ENCODE results near the gene CIPC.

The CIPC gene

DNA sequence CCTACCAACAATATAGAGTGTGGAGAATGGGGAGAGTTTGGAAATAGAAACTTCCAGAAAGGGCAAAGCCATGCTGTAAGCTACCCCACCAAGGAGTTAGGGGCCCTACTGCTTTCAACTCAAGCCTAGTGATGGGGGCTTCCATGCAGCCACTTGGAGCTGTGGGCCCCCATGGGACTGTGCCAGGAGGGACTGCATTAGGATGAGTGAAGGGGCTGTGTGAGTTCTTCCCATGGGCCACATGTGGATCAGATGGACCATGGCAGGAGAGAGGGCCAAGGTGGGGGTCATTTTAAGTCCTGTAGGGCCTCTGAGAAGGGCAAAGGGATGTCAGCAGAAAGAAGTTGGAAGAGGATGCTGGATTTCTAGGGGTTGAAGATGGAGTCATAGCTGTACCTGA is 23.1 kb upstream of the CIPC start:
- Histone ChIP-seq H3K9ac (ENCODE audit: low read length) (no peak overlapping the region), H2BK12ac (ENCODE audit: low read length in 2 of 2) (no peak overlapping the region), H3K4me1 (ENCODE audit: control insufficient read depth, insufficient read depth, low read depth, low read length) (peaks cover 9% of the 10 kb centered on the region), H3K4ac (ENCODE audit: low read depth in 1 of 2, low read length in 2 of 2) (no peak overlapping the region), H3K18ac (ENCODE audit: low read depth in 1 of 2, low read length in 2 of 2) (no peak overlapping the region), H2BK15ac (ENCODE audit: low read depth, poor library complexity, severe bottlenecking) (no peak overlapping the region), H3K9me3 (ENCODE audit: control insufficient read depth, low read length) (peaks cover 2% of the 10 kb centered on the region), H3K27ac (ENCODE audit: low read length, poor library complexity, severe bottlenecking) (no peak overlapping the region), H3K4me3 (ENCODE audit: insufficient read depth in 1 of 2, low read depth in 1 of 2, low read length in 2 of 2) (no peak overlapping the region), H3K79me1 (replicated peaks; ENCODE audit: low read length, poor library complexity, severe bottlenecking) (no peaks in the 10 kb centered on the region), H2BK120ac (ENCODE audit: low read depth, low read length) (no peak overlapping the region), H2BK5ac (ENCODE audit: low read depth, low read length, poor library complexity, severe bottlenecking) (no peak overlapping the region), H3K14ac (ENCODE audit: low read length in 2 of 2) (no peak overlapping the region), H3K23ac (ENCODE audit: low read length in 2 of 2) (no peak overlapping the region), H2AFZ (ENCODE audit: low read depth, low read length) (no peak overlapping the region), H3K4me2 (ENCODE audit: low read length, poor library complexity, severe bottlenecking) (no peak overlapping the region), H3K36me3 (ENCODE audit: control insufficient read depth in 1 of 2, insufficient read depth in 2 of 2, low read depth in 1 of 2, low read length in 2 of 2) (no peaks in the 10 kb centered on the region), H4K8ac (ENCODE audit: low read length) (no peak overlapping the region), H3K27me3 (ENCODE audit: control insufficient read depth in 1 of 2, insufficient read depth in 1 of 2, low read length in 2 of 2) (no peaks in the 10 kb centered on the region), H2AK5ac (ENCODE audit: low read length, severe bottlenecking) (no peak overlapping the region), H4K91ac (ENCODE audit: low read length) (no peak overlapping the region)
- DNase-seq = no peak

DNA sequence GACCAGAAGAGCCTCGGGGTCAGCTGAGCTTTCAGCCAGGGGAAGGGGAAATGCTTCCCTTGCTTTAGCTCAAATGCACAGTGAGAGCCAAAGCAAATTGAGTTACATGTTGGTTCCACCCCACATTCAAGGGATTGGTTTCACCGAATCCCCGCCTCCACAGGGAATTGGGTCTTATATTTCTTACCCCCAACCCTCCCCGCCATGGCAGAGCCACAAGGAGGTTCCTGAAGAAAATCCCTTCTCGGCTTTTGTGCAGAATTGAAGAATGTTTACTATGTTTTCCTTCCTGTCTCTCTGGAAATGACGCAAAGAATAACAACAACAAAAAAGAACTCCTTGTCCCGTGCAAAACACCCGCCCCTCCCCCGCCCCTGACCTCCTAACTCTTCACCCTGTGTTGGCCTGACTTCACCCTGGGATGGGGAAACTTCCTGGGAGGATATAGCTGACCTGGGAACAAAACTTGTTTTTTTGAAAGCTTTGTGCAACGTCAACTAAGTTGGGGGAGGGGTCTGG is 21.9 kb upstream of the CIPC start:
- Histone ChIP-seq H3K36me3 (ENCODE audit: control insufficient read depth in 1 of 2, insufficient read depth in 2 of 2, low read depth in 1 of 2, low read length in 2 of 2) (no peaks in the 10 kb centered on the region), H3K4ac (ENCODE audit: low read depth in 1 of 2, low read length in 2 of 2) (no peak overlapping the region), H3K27ac (ENCODE audit: low read length, poor library complexity, severe bottlenecking) (no peak overlapping the region), H3K23ac (ENCODE audit: low read length in 2 of 2) (no peak overlapping the region), H2AK5ac (ENCODE audit: low read length, severe bottlenecking) (no peak overlapping the region), H2BK12ac (ENCODE audit: low read length in 2 of 2) (no peak overlapping the region), H4K91ac (ENCODE audit: low read length) (no peak overlapping the region), H3K4me1 (ENCODE audit: control insufficient read depth, insufficient read depth, low read depth, low read length) (peaks cover 7% of the 10 kb centered on the region), H3K27me3 (ENCODE audit: control insufficient read depth in 1 of 2, insufficient read depth in 1 of 2, low read length in 2 of 2) (no peaks in the 10 kb centered on the region), H2BK15ac (ENCODE audit: low read depth, poor library complexity, severe bottlenecking) (no peak overlapping the region), H3K79me1 (replicated peaks; ENCODE audit: low read length, poor library complexity, severe bottlenecking) (no peaks in the 10 kb centered on the region), H4K8ac (ENCODE audit: low read length) (peak overlapping the region; percentile 47), H2BK5ac (ENCODE audit: low read depth, low read length, poor library complexity, severe bottlenecking) (no peak overlapping the region), H3K14ac (ENCODE audit: low read length in 2 of 2) (no peak overlapping the region), H3K9ac (ENCODE audit: low read length) (no peak overlapping the region), H2BK120ac (ENCODE audit: low read depth, low read length) (no peak overlapping the region), H2AFZ (ENCODE audit: low read depth, low read length) (no peak overlapping the region), H3K9me3 (ENCODE audit: control insufficient read depth, low read length) (peaks cover 7% of the 10 kb centered on the region), H3K4me3 (ENCODE audit: insufficient read depth in 1 of 2, low read depth in 1 of 2, low read length in 2 of 2) (no peak overlapping the region), H3K18ac (ENCODE audit: low read depth in 1 of 2, low read length in 2 of 2) (peak overlapping the region in 1 of 2 experiments; percentile 65), H3K4me2 (ENCODE audit: low read length, poor library complexity, severe bottlenecking) (peak overlapping the region; percentile 45)
- peak; percentile 89 for DNase-seq
- WGBS = 17% methylated on average over 4 of the region's 10 CpGs

DNA sequence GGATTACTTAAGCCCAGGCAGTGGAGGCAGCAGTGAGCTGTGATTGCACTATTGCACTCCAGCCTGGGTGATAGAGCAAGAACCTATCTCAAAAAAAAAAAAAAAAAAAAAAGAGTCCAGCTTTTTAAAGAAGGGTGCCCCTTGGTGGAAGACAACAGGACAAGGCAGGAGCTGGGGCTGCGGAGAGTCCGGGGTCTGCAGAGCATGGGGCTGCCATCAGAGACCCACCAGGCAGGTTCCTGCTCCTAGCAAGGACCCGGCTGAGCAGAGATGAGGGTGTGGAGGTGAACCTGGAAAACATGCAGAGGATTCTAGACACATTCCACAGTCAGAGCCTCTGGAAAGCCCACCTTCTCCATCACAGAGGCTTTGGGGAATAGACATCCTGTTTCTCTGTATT is 21.0 kb upstream of the CIPC start:
- WGBS = 94% methylated on average over 3 of the region's 3 CpGs
- H3K4me2 ChIP-seq (ENCODE audit: low read length, poor library complexity, severe bottlenecking) = no peak overlapping the region
- H3K23ac ChIP-seq (ENCODE audit: low read length in 2 of 2) = no peak overlapping the region
- H2BK120ac ChIP-seq (ENCODE audit: low read depth, low read length) = no peak overlapping the region
- H3K9ac ChIP-seq (ENCODE audit: low read length) = no peak overlapping the region
- peak overlapping the region; percentile 64 to 83 for H2BK12ac ChIP-seq (ENCODE audit: low read length in 2 of 2)
- H2BK15ac ChIP-seq (ENCODE audit: low read depth, poor library complexity, severe bottlenecking) = peak overlapping the region; percentile 62
- H3K79me1 ChIP-seq (replicated peaks; ENCODE audit: low read length, poor library complexity, severe bottlenecking) = no peaks in the 10 kb centered on the region
- no peak overlapping the region for H2AK5ac ChIP-seq (ENCODE audit: low read length, severe bottlenecking)
- H3K14ac ChIP-seq (ENCODE audit: low read length in 2 of 2) = no peak overlapping the region
- H3K18ac ChIP-seq (ENCODE audit: low read depth in 1 of 2, low read length in 2 of 2) = no peak overlapping the region
- no peak for DNase-seq
- peak overlapping the region; percentile 53 for H4K8ac ChIP-seq (ENCODE audit: low read length)
- no peak overlapping the region for H4K91ac ChIP-seq (ENCODE audit: low read length)
- no peak overlapping the region for H3K4me3 ChIP-seq (ENCODE audit: insufficient read depth in 1 of 2, low read depth in 1 of 2, low read length in 2 of 2)
- no peak overlapping the region for H3K27ac ChIP-seq (ENCODE audit: low read length, poor library complexity, severe bottlenecking)
- H3K4ac ChIP-seq (ENCODE audit: low read depth in 1 of 2, low read length in 2 of 2) = no peak overlapping the region
- no peak overlapping the region for H2AFZ ChIP-seq (ENCODE audit: low read depth, low read length)
- peaks cover 7% of the 10 kb centered on the region for H3K9me3 ChIP-seq (ENCODE audit: control insufficient read depth, low read length)
- H3K4me1 ChIP-seq (ENCODE audit: control insufficient read depth, insufficient read depth, low read depth, low read length) = peaks cover 5% of the 10 kb centered on the region
- H3K27me3 ChIP-seq (ENCODE audit: control insufficient read depth in 1 of 2, insufficient read depth in 1 of 2, low read length in 2 of 2) = peaks cover 0 to 2% of the 10 kb centered on the region in 2 experiments
- H2BK5ac ChIP-seq (ENCODE audit: low read depth, low read length, poor library complexity, severe bottlenecking) = no peak overlapping the region
- H3K36me3 ChIP-seq (ENCODE audit: control insufficient read depth in 1 of 2, insufficient read depth in 2 of 2, low read depth in 1 of 2, low read length in 2 of 2) = no peaks in the 10 kb centered on the region

DNA sequence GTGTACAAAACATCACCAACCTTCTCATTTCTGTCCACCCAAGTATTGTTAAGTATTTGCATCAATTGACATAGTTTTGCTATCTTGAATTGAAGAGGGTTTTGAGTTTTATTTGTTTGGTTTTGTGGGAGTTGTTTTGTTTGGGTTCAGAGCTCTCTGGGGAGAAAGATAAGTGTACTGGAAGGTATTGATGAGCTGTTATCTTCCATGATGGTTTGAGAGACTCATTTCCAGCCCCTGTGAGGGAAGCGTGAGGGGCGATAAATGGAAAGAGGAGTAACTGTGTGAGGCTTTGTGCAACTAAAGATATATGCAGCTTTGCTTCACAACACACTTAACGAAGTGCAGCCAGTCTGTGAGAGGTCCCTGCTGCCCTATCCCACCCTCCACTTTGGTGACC is 15.7 kb upstream of the CIPC start:
- no peak overlapping the region for H3K4me2 ChIP-seq (ENCODE audit: low read length, poor library complexity, severe bottlenecking)

More for the DNA sequence above, 15.7 kb upstream of the CIPC start:
- Histone ChIP-seq H3K18ac (ENCODE audit: low read depth in 1 of 2, low read length in 2 of 2) (no peak overlapping the region), H4K8ac (ENCODE audit: low read length) (no peak overlapping the region), H2BK15ac (ENCODE audit: low read depth, poor library complexity, severe bottlenecking) (no peak overlapping the region), H3K79me1 (replicated peaks; ENCODE audit: low read length, poor library complexity, severe bottlenecking) (no peaks in the 10 kb centered on the region), H3K27ac (ENCODE audit: low read length, poor library complexity, severe bottlenecking) (no peak overlapping the region), H3K4me1 (ENCODE audit: control insufficient read depth, insufficient read depth, low read depth, low read length) (no peaks in the 10 kb centered on the region), H3K14ac (ENCODE audit: low read length in 2 of 2) (no peak overlapping the region), H3K9me3 (ENCODE audit: control insufficient read depth, low read length) (peaks cover 7% of the 10 kb centered on the region), H2AFZ (ENCODE audit: low read depth, low read length) (no peak overlapping the region), H2BK5ac (ENCODE audit: low read depth, low read length, poor library complexity, severe bottlenecking) (no peak overlapping the region), H3K9ac (ENCODE audit: low read length) (no peak overlapping the region), H3K4me3 (ENCODE audit: insufficient read depth in 1 of 2, low read depth in 1 of 2, low read length in 2 of 2) (no peak overlapping the region), H2BK120ac (ENCODE audit: low read depth, low read length) (no peak overlapping the region), H2AK5ac (ENCODE audit: low read length, severe bottlenecking) (no peak overlapping the region), H3K36me3 (ENCODE audit: control insufficient read depth in 1 of 2, insufficient read depth in 2 of 2, low read depth in 1 of 2, low read length in 2 of 2) (no peaks in the 10 kb centered on the region), H4K91ac (ENCODE audit: low read length) (no peak overlapping the region), H3K23ac (ENCODE audit: low read length in 2 of 2) (no peak overlapping the region), H3K27me3 (ENCODE audit: control insufficient read depth in 1 of 2, insufficient read depth in 1 of 2, low read length in 2 of 2) (peaks cover 10 to 24% of the 10 kb centered on the region in 2 experiments), H2BK12ac (ENCODE audit: low read length in 2 of 2) (no peak overlapping the region), H3K4ac (ENCODE audit: low read depth in 1 of 2, low read length in 2 of 2) (no peak overlapping the region)
- 81% methylated on average over 3 of the region's 3 CpGs for WGBS
- no peak for DNase-seq
